HG02610 (cell line): ENCODE measurements around the gene NR2F6.

ENCODE experiments used
- ATAC-seq: cut with Tn5 transposase; IDR thresholded peaks from one replicate; pipeline ENCODE4 v1.9.1; 2021; ENCODE audit warnings: mild to moderate bottlenecking, moderate library complexity; ENCODE audit not compliant: unreplicated experiment

NR2F6 gene

GRCh38 chr19:17240826-17241399 lies 4.8 kb downstream of the NR2F6 start:
- ATAC-seq = no peak

- no peak for ATAC-seq
Measured at GRCh38 chr19:17240062-17240752, 5.5 kb downstream of the NR2F6 start.

GRCh38 chr19:17237747-17238706 lies 7.7 kb downstream of the NR2F6 start:
- no peak for ATAC-seq

- no peak for ATAC-seq
Measured at GRCh38 chr19:17236811-17237543, 8.7 kb downstream of the NR2F6 start.

GRCh38 chr19:17235971-17236777 lies 9.5 kb downstream of the NR2F6 start:
- no peak for ATAC-seq

- ATAC-seq = peak; percentile 58
Measured at GRCh38 chr19:17235300-17235970, 10.3 kb downstream of the NR2F6 start.

- ATAC-seq = peak; percentile 46
Measured at GRCh38 chr19:17234911-17235299, 10.8 kb downstream of the NR2F6 start.

GRCh38 chr19:17232258-17232657 lies 13.5 kb downstream of the NR2F6 start:
- no peak for ATAC-seq

GRCh38 chr19:17229890-17230289 lies 15.8 kb downstream of the NR2F6 start:
- ATAC-seq = no peak

- no peak for ATAC-seq
Measured at GRCh38 chr19:17227798-17228367, 17.8 kb downstream of the NR2F6 start.

GRCh38 chr19:17226002-17226933 lies 19.5 kb downstream of the NR2F6 start, which contains the start of gene OCEL1:
TSS of gene OCEL1 (plus strand) at chr19:17226226. CDS start at chr19:17226248, 22 bp downstream.
- ATAC-seq = peak; percentile 91

GRCh38 chr19:17225053-17225452 lies 20.7 kb downstream of the NR2F6 start:
- ATAC-seq = no peak

GRCh38 chr19:17220207-17220758 lies 25.4 kb downstream of the NR2F6 start:
- ATAC-seq = no peak

GRCh38 chr19:17219286-17219685 lies 26.4 kb downstream of the NR2F6 start:
- no peak for ATAC-seq

- no peak for ATAC-seq
Measured at GRCh38 chr19:17216058-17216670, 29.6 kb downstream of the NR2F6 start.

GRCh38 chr19:17215127-17215971 lies 30.4 kb downstream of the NR2F6 start, which contains the start of gene USE1:
TSS of gene USE1 (plus strand) at chr19:17215357. CDS start at chr19:17215406, 49 bp downstream.
- peak; percentile 72 for ATAC-seq
